IMR-90 (cell line): Measurements from ENCODE around the gene PGGHG.

Source experiments
- CEBPB ChIP-seq: IDR thresholded peaks from 2 replicates; pipeline ENCODE4 v1.6.1; 2012; ENCODE audit warnings: low read depth, low read length, improper control_type of control experiment
- FOS ChIP-seq: fragments of 150-350 bp; IDR thresholded peaks from 2 replicates; pipeline ENCODE4 v1.6.1; 2016; ENCODE audit warnings: low read depth, low read length
- POLR2A ChIP-seq: IDR thresholded peaks from 2 replicates; pipeline ENCODE4 v1.6.1; 2012; ENCODE audit warnings: mild to moderate bottlenecking, low read depth, low read length
- RAD21 ChIP-seq: IDR thresholded peaks from 2 replicates; pipeline ENCODE4 v1.6.1; 2012; ENCODE audit warnings: low read length, improper control_type of control experiment
- RFX5 ChIP-seq: IDR thresholded peaks from 2 replicates; pipeline ENCODE4 v1.8.0; 2012; ENCODE audit warnings: low read depth, mild to moderate bottlenecking, low read length, moderate library complexity
- TF ChIP-seq, protein P1 (sequence below): conservative IDR thresholded peaks from 2 replicates; pipeline ENCODE4 v1.5.1; 2012; ENCODE audit warnings: mild to moderate bottlenecking, low read depth, low read length, improper control_type of control experiment

DNA sequence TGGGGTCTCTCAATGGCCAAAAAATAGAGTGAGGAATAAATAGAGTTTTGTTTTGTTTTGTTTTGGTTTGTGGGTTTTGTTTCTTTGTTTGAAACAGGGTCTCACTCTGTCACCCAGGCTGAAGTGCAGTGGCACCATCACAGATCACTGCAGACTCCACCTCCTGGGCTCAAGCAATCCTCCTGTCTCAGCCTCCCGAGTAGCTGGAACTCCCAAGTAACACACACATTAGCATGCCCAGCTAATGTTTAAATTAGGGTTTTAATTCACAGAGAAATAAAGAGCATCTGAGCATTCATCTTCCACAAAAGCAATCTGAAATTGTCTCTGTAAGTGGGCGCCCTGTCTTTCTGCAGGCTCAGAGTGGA lies 40.9 kb downstream of the PGGHG start:
- TF ChIP-seq, protein P1, sequence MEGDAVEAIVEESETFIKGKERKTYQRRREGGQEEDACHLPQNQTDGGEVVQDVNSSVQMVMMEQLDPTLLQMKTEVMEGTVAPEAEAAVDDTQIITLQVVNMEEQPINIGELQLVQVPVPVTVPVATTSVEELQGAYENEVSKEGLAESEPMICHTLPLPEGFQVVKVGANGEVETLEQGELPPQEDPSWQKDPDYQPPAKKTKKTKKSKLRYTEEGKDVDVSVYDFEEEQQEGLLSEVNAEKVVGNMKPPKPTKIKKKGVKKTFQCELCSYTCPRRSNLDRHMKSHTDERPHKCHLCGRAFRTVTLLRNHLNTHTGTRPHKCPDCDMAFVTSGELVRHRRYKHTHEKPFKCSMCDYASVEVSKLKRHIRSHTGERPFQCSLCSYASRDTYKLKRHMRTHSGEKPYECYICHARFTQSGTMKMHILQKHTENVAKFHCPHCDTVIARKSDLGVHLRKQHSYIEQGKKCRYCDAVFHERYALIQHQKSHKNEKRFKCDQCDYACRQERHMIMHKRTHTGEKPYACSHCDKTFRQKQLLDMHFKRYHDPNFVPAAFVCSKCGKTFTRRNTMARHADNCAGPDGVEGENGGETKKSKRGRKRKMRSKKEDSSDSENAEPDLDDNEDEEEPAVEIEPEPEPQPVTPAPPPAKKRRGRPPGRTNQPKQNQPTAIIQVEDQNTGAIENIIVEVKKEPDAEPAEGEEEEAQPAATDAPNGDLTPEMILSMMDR = no peak
- no peak for TF ChIP-seq POLR2A
- TF ChIP-seq RAD21 = no peak
- TF ChIP-seq CEBPB = no peak
- TF ChIP-seq RFX5 = no peak
- TF ChIP-seq FOS = no peak
